Measurements from ENCODE around the gene FBXL7. TPM values are rescaled to one million over a fixed set of nuclear protein-coding genes. Genes with fewer than 3 reads are reported as not detected.

The FBXL7 gene
- total and polyA plus RNA-seq, 2 donors (not counting 1 experiment from before 2014, with no cell fraction given): not detected

DNA sequence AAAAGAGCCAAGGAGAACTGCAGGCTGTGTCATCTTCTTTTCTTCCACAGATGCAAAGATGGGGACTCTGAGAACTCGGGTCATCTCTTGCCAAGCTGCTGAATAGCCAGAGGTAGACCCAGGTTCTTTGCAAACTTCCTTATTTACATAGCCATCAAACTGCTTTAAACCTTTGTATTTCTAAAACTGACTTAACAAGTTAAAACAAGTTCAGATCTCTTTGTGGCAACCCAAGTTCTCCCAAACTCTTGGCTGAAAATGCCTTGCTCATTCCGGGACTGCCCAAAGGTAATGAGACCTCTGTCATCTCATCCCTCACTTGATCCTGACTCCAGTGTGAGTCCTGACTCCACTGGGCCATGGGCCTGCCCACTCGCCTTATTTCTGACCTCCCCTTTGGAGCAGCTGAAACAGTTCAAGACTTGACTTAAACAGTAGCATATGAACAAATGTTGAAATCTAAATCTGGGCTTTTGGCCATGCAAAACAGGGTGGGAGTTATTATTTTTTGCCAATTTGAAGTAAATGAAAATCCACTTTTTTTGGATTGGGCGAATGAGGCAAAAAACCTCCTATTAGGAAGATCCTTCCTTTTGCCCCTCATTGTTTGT lies 50.6 kb downstream of the FBXL7 start:
- H3K4me3 Mint-ChIP-seq: no peak overlapping the region
- Histone ChIP-seq H3K9ac (ENCODE audit: low read length) (no peak overlapping the region), H3K27ac (ENCODE audit: low read length in 2 of 2) (no peak overlapping the region), H3K4me3 (ENCODE audit: control extremely low read depth in 1 of 5, extremely low read depth in 1 of 5, insufficient read depth in 1 of 5, low read depth in 2 of 5, low read length in 4 of 5) (no peak overlapping the region), H3K79me2 (ENCODE audit: control insufficient read depth, insufficient read depth, low read length) (no peaks in the 10 kb centered on the region), H3K4me2 (replicated peaks; ENCODE audit: low read depth, low read length, poor library complexity, severe bottlenecking) (no peak overlapping the region), H3K36me3 (replicated peaks in 1 of 2; ENCODE audit: control extremely low read depth in 1 of 2, control insufficient read depth in 1 of 2, extremely low read depth in 1 of 2, insufficient read depth in 2 of 2, low read length in 1 of 2) (no peaks in the 10 kb centered on the region), H3K4me1 (ENCODE audit: control insufficient read depth in 2 of 2, insufficient read depth in 2 of 2, low read length in 2 of 2) (no peaks in the 10 kb centered on the region), H3K9me3 (ENCODE audit: control extremely low read depth in 1 of 3, control insufficient read depth in 2 of 3, insufficient read depth in 1 of 3, low read length in 2 of 3) (peaks cover 0 to 3% (median 0%) of the 10 kb centered on the region in 3 donors), H4K20me1 (ENCODE audit: control insufficient read depth, insufficient read depth, low read length, poor library complexity, severe bottlenecking) (no peaks in the 10 kb centered on the region), H2AFZ (ENCODE audit: insufficient read depth, low read depth, low read length, poor library complexity, severe bottlenecking) (no peak overlapping the region), H3K27me3 (replicated peaks in 1 of 4; ENCODE audit: control extremely low read depth in 1 of 4, control insufficient read depth in 3 of 4, insufficient read depth in 4 of 4, low read length in 3 of 4) (no peaks in the 10 kb centered on the region)
- 85% methylated on average over 3 of the region's 4 CpGs for WGBS (ENCODE audit: insufficient coverage)
- no peak overlapping the region for H3K27ac Mint-ChIP-seq
- TF ChIP-seq, protein P1, sequence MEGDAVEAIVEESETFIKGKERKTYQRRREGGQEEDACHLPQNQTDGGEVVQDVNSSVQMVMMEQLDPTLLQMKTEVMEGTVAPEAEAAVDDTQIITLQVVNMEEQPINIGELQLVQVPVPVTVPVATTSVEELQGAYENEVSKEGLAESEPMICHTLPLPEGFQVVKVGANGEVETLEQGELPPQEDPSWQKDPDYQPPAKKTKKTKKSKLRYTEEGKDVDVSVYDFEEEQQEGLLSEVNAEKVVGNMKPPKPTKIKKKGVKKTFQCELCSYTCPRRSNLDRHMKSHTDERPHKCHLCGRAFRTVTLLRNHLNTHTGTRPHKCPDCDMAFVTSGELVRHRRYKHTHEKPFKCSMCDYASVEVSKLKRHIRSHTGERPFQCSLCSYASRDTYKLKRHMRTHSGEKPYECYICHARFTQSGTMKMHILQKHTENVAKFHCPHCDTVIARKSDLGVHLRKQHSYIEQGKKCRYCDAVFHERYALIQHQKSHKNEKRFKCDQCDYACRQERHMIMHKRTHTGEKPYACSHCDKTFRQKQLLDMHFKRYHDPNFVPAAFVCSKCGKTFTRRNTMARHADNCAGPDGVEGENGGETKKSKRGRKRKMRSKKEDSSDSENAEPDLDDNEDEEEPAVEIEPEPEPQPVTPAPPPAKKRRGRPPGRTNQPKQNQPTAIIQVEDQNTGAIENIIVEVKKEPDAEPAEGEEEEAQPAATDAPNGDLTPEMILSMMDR (IDR thresholded peaks at IDR 0.05): no peak
- no peak for TF ChIP-seq EZH2 (IDR thresholded peaks at IDR 0.05; ENCODE audit: borderline replicate concordance, insufficient read depth, low read depth, low read length, poor library complexity, severe bottlenecking)
- H3K27me3 Mint-ChIP-seq: no peaks in the 10 kb centered on the region
- ChIA-PET CTCF (no interaction called here), POLR2A (no interaction called here)
- intact Hi-C loops (cut with micrococcal nuclease): no loop called here
- ATAC-seq (ENCODE audit: low read depth) (no peak), DNase-seq (no peak)
- H3K9me3 Mint-ChIP-seq (ENCODE audit: insufficient read depth): peaks cover 2% of the 10 kb centered on the region
- H3K4me1 Mint-ChIP-seq: no peaks in the 10 kb centered on the region

GRCh38 chr5:15551113-15551504 lies 51.1 kb downstream of the FBXL7 start:
- Mint-ChIP-seq H3K27me3 (no peaks in the 10 kb centered on the region), H3K27ac (no peak overlapping the region), H3K4me1 (no peaks in the 10 kb centered on the region), H3K4me3 (no peak overlapping the region), H3K9me3 (ENCODE audit: insufficient read depth) (peaks cover 2% of the 10 kb centered on the region)
- peaks cover 0 to 3% (median 0%) of the 10 kb centered on the region in 3 donors for H3K9me3 ChIP-seq (ENCODE audit: control extremely low read depth in 1 of 3, control insufficient read depth in 2 of 3, insufficient read depth in 1 of 3, low read length in 2 of 3)
- H3K4me3 ChIP-seq (ENCODE audit: control extremely low read depth in 1 of 5, extremely low read depth in 1 of 5, insufficient read depth in 1 of 5, low read depth in 2 of 5, low read length in 4 of 5): no peak overlapping the region
- no peak overlapping the region for H3K4me2 ChIP-seq (replicated peaks; ENCODE audit: low read depth, low read length, poor library complexity, severe bottlenecking)
- no peaks in the 10 kb centered on the region for H3K36me3 ChIP-seq (replicated peaks in 1 of 2; ENCODE audit: control extremely low read depth in 1 of 2, control insufficient read depth in 1 of 2, extremely low read depth in 1 of 2, insufficient read depth in 2 of 2, low read length in 1 of 2)
- no peaks in the 10 kb centered on the region for H3K4me1 ChIP-seq (ENCODE audit: control insufficient read depth in 2 of 2, insufficient read depth in 2 of 2, low read length in 2 of 2)
- H3K9ac ChIP-seq (ENCODE audit: low read length): no peak overlapping the region
- H3K27ac ChIP-seq (ENCODE audit: low read length in 2 of 2): no peak overlapping the region
- DNase-seq (no peak), ATAC-seq (ENCODE audit: low read depth) (no peak)
- no peaks in the 10 kb centered on the region for H4K20me1 ChIP-seq (ENCODE audit: control insufficient read depth, insufficient read depth, low read length, poor library complexity, severe bottlenecking)
- H3K79me2 ChIP-seq (ENCODE audit: control insufficient read depth, insufficient read depth, low read length): no peaks in the 10 kb centered on the region
- ChIA-PET POLR2A (no interaction called here), CTCF (no interaction called here)
- H2AFZ ChIP-seq (ENCODE audit: insufficient read depth, low read depth, low read length, poor library complexity, severe bottlenecking): no peak overlapping the region
- H3K27me3 ChIP-seq (replicated peaks in 1 of 4; ENCODE audit: control extremely low read depth in 1 of 4, control insufficient read depth in 3 of 4, insufficient read depth in 4 of 4, low read length in 3 of 4): no peaks in the 10 kb centered on the region
- TF ChIP-seq, protein P1 (IDR thresholded peaks at IDR 0.05): no peak
- TF ChIP-seq EZH2 (IDR thresholded peaks at IDR 0.05; ENCODE audit: borderline replicate concordance, insufficient read depth, low read depth, low read length, poor library complexity, severe bottlenecking): no peak
- intact Hi-C loops (cut with micrococcal nuclease): no loop called here
- WGBS (ENCODE audit: insufficient coverage): 59% methylated on average over 4 of the region's 4 CpGs

Measured in B cell (primary cell).